ENCODE data around the gene MED15.
"Not testable (repeated sequence)": the region's sequence is repeated elsewhere in the genome, so short reads cannot be mapped to it uniquely, and the experiment has no call there.

Gene MED15

GRCh38 chr22:20586403-20586745 is 79.0 kb downstream of the MED15 start:
- no peak for DNase-seq

GRCh38 chr22:20587206-20587958 is 80.0 kb downstream of the MED15 start:
- no peak for DNase-seq

- DNase-seq, result no peak
These were observed 80.9 kb downstream of the MED15 start for GRCh38 chr22:20588092-20588842.

- DNase-seq, result no peak
These were observed 81.6 kb downstream of the MED15 start for GRCh38 chr22:20588843-20589581.

GRCh38 chr22:20589614-20590476 is 82.4 kb downstream of the MED15 start:
- DNase-seq, result no peak

- DNase-seq, result no peak
These were observed 83.3 kb downstream of the MED15 start for GRCh38 chr22:20590477-20591294.

GRCh38 chr22:20591295-20591645 is 83.9 kb downstream of the MED15 start:
- no peak for DNase-seq

- no peak for DNase-seq
These were observed 84.4 kb downstream of the MED15 start for GRCh38 chr22:20591660-20592310.

- DNase-seq, result not testable (repeated sequence)
These were observed 86.6 kb downstream of the MED15 start for GRCh38 chr22:20594038-20594437.

- not testable (repeated sequence) for DNase-seq
These were observed 87.1 kb downstream of the MED15 start for GRCh38 chr22:20594486-20594885.

GRCh38 chr22:20595461-20595860 is 88.1 kb downstream of the MED15 start:
- peak; percentile 28 for DNase-seq

- DNase-seq, result no peak
These were observed 91.7 kb downstream of the MED15 start for GRCh38 chr22:20599117-20599516.

- no peak for DNase-seq
These were observed 92.8 kb downstream of the MED15 start for GRCh38 chr22:20600137-20600673.

GRCh38 chr22:20601308-20601707 is 93.9 kb downstream of the MED15 start:
- DNase-seq, result no peak

GRCh38 chr22:20602609-20603164 is 95.3 kb downstream of the MED15 start:
- no peak for DNase-seq

- DNase-seq, result no peak
These were observed 96.8 kb downstream of the MED15 start for GRCh38 chr22:20604092-20604747.

GRCh38 chr22:20604776-20605221 is 97.4 kb downstream of the MED15 start:
- DNase-seq, result no peak

GRCh38 chr22:20605328-20605727 is 97.9 kb downstream of the MED15 start:
- DNase-seq, result no peak

- DNase-seq, result peak; percentile 67
These were observed 98.8 kb downstream of the MED15 start for GRCh38 chr22:20606041-20606783.

All from COR-L47 (cell line).